GM21381 (cell line): ENCODE results near the gene CD101.

Source experiments
- ATAC-seq: cut with Tn5 transposase; IDR thresholded peaks from one replicate; pipeline ENCODE4 v1.9.1; 2021; ENCODE audit warnings: mild to moderate bottlenecking, moderate library complexity; ENCODE audit not compliant: unreplicated experiment

CD101 gene

DNA sequence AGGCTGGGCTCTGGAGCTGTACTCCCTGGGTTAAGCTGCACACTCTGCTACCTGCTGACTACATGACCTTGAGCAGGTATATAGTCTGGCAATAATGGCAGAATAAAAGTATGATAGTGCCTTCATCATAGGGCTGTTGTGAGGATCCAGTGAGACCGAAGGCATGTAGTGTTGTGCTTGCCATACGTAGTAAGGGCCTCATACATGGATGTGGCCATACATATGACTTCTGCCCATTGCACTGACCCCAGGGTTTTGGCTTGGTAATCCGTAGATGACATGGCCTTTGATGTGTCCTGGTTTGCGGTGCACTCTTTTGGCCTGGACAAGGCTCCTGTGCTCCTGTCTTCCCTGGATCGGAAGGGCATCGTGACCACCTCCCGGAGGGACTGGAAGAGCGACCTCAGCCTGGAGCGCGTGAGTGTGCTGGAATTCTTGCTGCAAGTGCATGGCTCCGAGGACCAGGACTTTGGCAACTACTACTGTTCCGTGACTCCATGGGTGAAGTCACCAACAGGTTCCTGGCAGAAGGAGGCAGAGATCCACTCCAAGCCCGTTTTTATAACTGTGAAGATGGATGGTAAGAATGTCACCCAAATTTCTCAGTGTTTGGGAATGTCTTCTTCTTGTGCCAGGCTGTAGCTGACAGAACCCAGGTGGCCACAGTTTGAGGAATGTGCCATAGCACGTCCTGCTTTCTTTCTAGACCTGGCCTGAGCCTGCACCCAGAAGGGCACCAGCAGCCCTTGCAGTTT, 17.0 kb upstream of the CD101 start:
- no peak for ATAC-seq

DNA sequence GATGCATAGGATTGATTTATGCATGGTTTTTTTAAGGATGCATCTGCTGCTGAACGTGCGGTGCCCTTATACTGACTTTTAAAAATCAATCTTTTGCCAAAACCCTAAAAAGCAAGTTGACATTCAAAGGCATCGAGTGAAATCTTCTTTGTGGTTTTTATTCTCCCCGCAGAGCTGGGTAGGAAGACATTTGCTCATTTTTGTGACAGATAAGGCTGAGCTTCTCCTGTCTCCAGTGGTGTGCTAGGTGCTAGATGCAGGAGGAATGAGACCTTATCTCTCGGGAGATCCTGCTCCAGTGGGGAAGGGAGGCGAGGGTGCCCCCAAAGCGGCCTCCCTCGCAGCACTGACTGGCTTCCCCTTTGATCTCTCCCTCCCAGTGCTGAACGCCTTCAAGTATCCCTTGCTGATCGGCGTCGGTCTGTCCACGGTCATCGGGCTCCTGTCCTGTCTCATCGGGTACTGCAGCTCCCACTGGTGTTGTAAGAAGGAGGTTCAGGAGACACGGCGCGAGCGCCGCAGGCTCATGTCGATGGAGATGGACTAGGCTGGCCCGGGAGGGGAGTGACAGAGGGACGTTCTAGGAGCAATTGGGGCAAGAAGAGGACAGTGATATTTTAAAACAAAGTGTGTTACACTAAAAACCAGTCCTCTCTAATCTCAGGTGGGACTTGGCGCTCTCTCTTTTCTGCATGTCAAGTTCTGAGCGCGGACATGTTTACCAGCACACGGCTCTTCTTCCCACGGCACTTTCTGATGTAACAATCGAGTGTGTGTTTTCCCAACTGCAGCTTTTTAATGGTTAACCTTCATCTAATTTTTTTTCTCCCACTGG, 14.9 kb upstream of the CD101 start:
- ATAC-seq = no peak

- no peak for ATAC-seq
Measured at GRCh38 chr1:116987256-116987555, 14.4 kb upstream of the CD101 start.

DNA sequence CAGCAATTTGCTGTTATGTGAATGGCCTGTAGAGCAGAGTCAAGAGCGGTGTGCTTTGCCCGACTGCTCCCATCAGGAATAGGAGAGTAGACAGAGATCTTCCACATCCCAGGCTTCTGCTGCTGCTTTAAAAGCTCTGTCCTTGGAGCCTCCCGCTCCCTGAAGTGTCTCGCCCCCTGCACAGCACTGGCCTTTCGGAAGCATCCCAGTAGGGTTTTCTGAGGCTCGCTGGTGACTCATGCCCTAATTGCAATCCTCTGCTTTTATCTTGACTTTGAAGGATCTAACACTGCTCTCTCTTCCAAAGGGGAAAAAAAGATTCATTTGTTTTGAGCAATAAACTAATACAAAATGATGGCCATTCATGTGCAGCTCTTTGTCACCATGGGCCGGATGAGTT, 13.3 kb upstream of the CD101 start:
- no peak for ATAC-seq

- no peak for ATAC-seq
Measured at GRCh38 chr1:116988908-116989307, 12.7 kb upstream of the CD101 start.

GRCh38 chr1:116989835-116990234, 11.7 kb upstream of the CD101 start:
- ATAC-seq = no peak

GRCh38 chr1:116990612-116991151, 10.9 kb upstream of the CD101 start:
- ATAC-seq = no peak

DNA sequence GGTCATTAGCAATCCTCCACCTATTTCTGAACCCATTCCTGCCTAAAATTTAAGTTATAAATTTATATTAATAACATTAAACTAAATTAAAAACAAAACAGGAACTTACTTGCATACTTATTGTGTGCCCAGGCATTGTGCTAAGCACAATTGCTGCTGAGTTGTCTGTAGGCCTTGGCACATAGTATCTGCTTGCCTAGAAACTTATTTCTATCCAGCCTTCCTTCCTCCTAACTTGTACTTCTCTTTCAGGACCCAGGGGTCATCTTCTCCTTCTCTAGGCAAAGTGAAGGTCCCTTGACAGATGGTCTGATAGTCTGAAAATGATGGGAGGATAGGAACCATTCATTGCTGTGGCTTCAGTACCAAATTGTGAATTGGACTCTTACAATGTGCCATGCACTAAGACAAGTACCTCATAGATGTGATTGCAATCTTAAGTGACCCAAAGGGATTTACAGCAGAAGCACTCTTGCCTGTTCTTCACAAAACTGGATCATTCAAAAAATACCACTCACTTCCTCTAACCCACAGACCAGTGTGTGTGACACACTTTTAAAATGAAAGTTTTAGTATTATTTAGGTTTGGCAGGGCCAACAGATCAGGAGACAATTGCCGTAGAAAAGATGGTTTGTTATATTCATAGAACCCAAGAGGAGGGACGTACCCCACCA, 10.3 kb upstream of the CD101 start:
- no peak for ATAC-seq

- no peak for ATAC-seq
Measured at GRCh38 chr1:116991918-116992317, 9.6 kb upstream of the CD101 start.

DNA sequence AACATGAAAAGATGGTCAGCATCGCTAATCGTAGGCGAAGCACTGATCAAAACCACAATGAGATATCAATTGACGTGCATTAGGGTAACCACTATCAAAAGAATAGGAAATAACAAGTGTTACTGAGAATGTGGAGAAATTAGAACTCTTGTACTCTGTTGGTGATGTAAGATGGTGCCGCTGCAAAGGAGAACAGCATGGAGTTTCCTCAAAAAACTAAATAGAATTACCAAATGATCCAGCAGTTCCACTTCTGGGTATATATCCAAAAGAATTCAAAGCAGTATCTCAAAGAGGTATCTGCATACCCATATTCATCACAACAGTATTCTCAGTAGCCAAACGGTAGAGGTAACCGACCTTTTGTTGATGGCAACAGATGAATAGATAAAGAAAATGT, 8.3 kb upstream of the CD101 start:
- ATAC-seq = no peak

GRCh38 chr1:116994411-116994810, 7.1 kb upstream of the CD101 start:
- no peak for ATAC-seq

GRCh38 chr1:116997066-116997465, 4.5 kb upstream of the CD101 start:
- no peak for ATAC-seq

GRCh38 chr1:116997636-116998035, 3.9 kb upstream of the CD101 start:
- no peak for ATAC-seq

DNA sequence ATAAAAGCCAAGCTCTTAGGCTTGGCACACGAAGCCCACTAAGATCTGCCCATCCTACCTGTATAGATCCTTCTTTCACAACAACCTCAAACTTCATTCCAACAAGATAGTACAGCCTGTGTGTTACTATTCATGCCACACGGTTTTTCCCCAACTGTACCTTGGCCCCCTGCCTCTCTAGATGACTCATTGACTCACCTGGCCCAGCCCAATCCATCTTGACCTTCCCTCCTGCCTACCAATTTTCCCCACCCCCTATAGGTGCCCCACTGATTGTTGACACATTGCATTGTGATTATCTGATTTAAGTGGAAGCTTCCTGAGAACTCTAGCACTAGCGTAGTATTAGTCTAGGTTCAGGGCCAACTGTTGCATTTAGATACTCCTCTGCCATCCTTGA, 2.0 kb upstream of the CD101 start:
- ATAC-seq = no peak

GRCh38 chr1:117000142-117000541, 1.4 kb upstream of the CD101 start:
- ATAC-seq = no peak

- no peak for ATAC-seq
Measured at GRCh38 chr1:117003223-117003875, 1.8 kb downstream of the CD101 start.

GRCh38 chr1:117007719-117008013, 6.1 kb downstream of the CD101 start:
- ATAC-seq = no peak

DNA sequence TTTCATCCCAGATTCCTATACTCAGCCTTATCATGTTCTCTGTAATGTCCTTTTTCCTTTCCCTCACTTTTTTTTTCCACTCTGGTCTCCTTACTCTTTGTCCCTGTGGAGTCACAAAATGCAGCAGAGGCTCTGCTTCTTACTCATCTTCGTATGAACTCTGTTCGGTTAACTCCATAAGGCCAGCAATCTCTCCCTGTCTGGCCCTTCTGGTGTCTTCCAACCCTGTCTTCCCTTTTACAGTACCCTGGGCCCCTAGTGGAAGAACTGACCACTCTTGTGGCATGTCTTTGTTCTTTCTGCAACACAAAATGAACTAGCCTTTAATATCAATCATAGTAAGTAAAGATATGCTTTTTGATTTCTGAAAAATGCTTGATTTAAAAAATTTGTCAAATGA, 7.1 kb downstream of the CD101 start:
- ATAC-seq = no peak

DNA sequence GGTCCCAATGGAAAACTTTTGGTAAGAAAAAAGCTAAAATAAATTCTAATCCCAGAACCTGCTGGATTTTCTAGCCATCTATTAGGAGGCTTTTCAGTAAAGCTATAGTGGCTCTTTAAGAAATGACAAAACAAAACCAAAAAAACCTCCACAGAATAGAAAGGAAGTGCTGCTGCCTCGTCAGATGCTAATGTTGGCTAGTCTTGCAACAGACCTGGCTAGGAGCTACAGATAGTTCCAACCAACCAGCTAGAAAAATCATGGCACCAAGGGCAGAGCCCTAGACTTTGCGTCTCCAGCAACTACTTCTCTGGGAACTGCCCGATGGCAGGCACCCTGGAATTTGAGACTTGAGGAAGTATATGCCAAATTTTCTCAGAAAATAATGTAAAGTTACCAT, 7.6 kb downstream of the CD101 start:
- no peak for ATAC-seq

- ATAC-seq = no peak
Measured at GRCh38 chr1:117010310-117010969, 8.9 kb downstream of the CD101 start.

- no peak for ATAC-seq
Measured at GRCh38 chr1:117011334-117011733, 9.8 kb downstream of the CD101 start.
